BE2C (cell line): ENCODE measurements around the gene ANKRD61.
"Not testable (repeated sequence)": the region's sequence is repeated elsewhere in the genome, so short reads cannot be mapped to it uniquely, and the experiment has no call there.

Source experiments
- DNase-seq: peaks from one replicate; pipeline ENCODE4 v3.0.0-alpha.2; 2020
- H3K27me3 ChIP-seq: fragments of 250-450 bp; sonication (Bioruptor Pico); 2 replicates; pipeline ENCODE4 v1.5.1; 2020; ENCODE audit warnings: mild to moderate bottlenecking
- H3K36me3 ChIP-seq: fragments of 250-450 bp; sonication (Bioruptor Pico); 2 replicates; pipeline ENCODE4 v1.5.1; 2020; ENCODE audit warnings: mild to moderate bottlenecking
- H3K4me1 ChIP-seq: fragments of 250-450 bp; sonication (Bioruptor Pico); 2 replicates; pipeline ENCODE4 v1.5.1; 2020
- H3K4me3 ChIP-seq: 2 replicates; pipeline ENCODE4 v1.5.1; 2011; ENCODE audit warnings: low read depth, low read length
- H3K9me3 ChIP-seq: fragments of 250-450 bp; sonication (Bioruptor Pico); 2 replicates; pipeline ENCODE4 v1.5.1; 2020
- CTCF ChIP-seq: IDR thresholded peaks from 2 replicates; pipeline ENCODE4 v1.5.1; 2012; ENCODE audit warnings: mild to moderate bottlenecking, low read depth, low read length

ANKRD61 gene

GRCh38 chr7:6049780-6050179 lies 18.6 kb downstream of the ANKRD61 start:
- TF ChIP-seq CTCF, result no peak
- H3K36me3 ChIP-seq, result peaks cover 62% of the 10 kb centered on the region

GRCh38 chr7:6051185-6051584 lies 20.0 kb downstream of the ANKRD61 start:
- not testable (repeated sequence) for H3K9me3 ChIP-seq, H3K27me3 ChIP-seq, H3K4me1 ChIP-seq, H3K4me3 ChIP-seq, DNase-seq
- peaks cover 53% of the 10 kb centered on the region for H3K36me3 ChIP-seq

More at GRCh38 chr7:6049780-6050179, 18.6 kb downstream of the ANKRD61 start:
- H3K9me3 ChIP-seq, result no peaks in the 10 kb centered on the region
- no peak overlapping the region for H3K4me3 ChIP-seq
- DNase-seq, result no peak
- H3K4me1 ChIP-seq, result no peaks in the 10 kb centered on the region
- no peaks in the 10 kb centered on the region for H3K27me3 ChIP-seq

- TF ChIP-seq CTCF, result no peak
- H3K36me3 ChIP-seq, result peaks cover 21% of the 10 kb centered on the region
- H3K27me3 ChIP-seq, result no peaks in the 10 kb centered on the region
- H3K9me3 ChIP-seq, result no peaks in the 10 kb centered on the region
- peaks cover 7% of the 10 kb centered on the region for H3K4me1 ChIP-seq
- H3K4me3 ChIP-seq, result no peak overlapping the region
- DNase-seq, result no peak
Observed at GRCh38 chr7:6056616-6057015, 25.4 kb downstream of the ANKRD61 start.

- DNase-seq, result no peak
- Histone ChIP-seq H3K36me3 (peaks cover 21% of the 10 kb centered on the region), H3K4me1 (peaks cover 7% of the 10 kb centered on the region), H3K9me3 (no peaks in the 10 kb centered on the region), H3K4me3 (peak overlapping the region; percentile 88), H3K27me3 (no peaks in the 10 kb centered on the region)
- no peak for TF ChIP-seq CTCF
Observed at GRCh38 chr7:6057316-6058129, 26.3 kb downstream of the ANKRD61 start.

- not testable (repeated sequence) for H3K36me3 ChIP-seq, DNase-seq, H3K27me3 ChIP-seq, H3K9me3 ChIP-seq, H3K4me1 ChIP-seq, H3K4me3 ChIP-seq
Observed at GRCh38 chr7:6059941-6060340, 28.8 kb downstream of the ANKRD61 start.

- Histone ChIP-seq H3K27me3 (no peaks in the 10 kb centered on the region), H3K4me3 (no peak overlapping the region), H3K4me1 (no peaks in the 10 kb centered on the region), H3K9me3 (no peaks in the 10 kb centered on the region), H3K36me3 (no peaks in the 10 kb centered on the region)
- no peak for TF ChIP-seq CTCF
- DNase-seq, result no peak
Observed at GRCh38 chr7:6071406-6071805, 40.2 kb downstream of the ANKRD61 start.

GRCh38 chr7:6074612-6075380 lies 43.6 kb downstream of the ANKRD61 start:
- DNase-seq, result no peak
- no peaks in the 10 kb centered on the region for H3K4me1 ChIP-seq
- H3K4me3 ChIP-seq, result no peak overlapping the region
- no peaks in the 10 kb centered on the region for H3K36me3 ChIP-seq
- no peak for TF ChIP-seq CTCF
- no peaks in the 10 kb centered on the region for H3K9me3 ChIP-seq
- no peaks in the 10 kb centered on the region for H3K27me3 ChIP-seq
